ES-I3 (cell line): Measurements from ENCODE around the gene KRTAP5-5.
"Not testable (repeated sequence)": the region's sequence is repeated elsewhere in the genome, so short reads cannot be mapped to it uniquely, and the experiment has no call there.

Experiments
- H3K36me3 ChIP-seq: 2 replicates; pipeline ENCODE4 v1.6.1; 2013; ENCODE audit warnings: mild to moderate bottlenecking, low read length, control low read depth, moderate library complexity; ENCODE audit not compliant: insufficient read depth
- H3K4me1 ChIP-seq: 2 replicates; pipeline ENCODE4 v1.6.1; 2013; ENCODE audit warnings: mild to moderate bottlenecking, control low read depth, low read length; ENCODE audit not compliant: insufficient read depth
- H3K9ac ChIP-seq: 2 replicates; pipeline ENCODE4 v1.6.1; 2013; ENCODE audit warnings: low read depth, mild to moderate bottlenecking, low read length, moderate library complexity
- H3K9me3 ChIP-seq: 2 replicates; pipeline ENCODE4 v1.6.1; 2013; ENCODE audit warnings: mild to moderate bottlenecking, low read length, moderate library complexity; ENCODE audit not compliant: control insufficient read depth, insufficient read depth

KRTAP5-5 gene

DNA sequence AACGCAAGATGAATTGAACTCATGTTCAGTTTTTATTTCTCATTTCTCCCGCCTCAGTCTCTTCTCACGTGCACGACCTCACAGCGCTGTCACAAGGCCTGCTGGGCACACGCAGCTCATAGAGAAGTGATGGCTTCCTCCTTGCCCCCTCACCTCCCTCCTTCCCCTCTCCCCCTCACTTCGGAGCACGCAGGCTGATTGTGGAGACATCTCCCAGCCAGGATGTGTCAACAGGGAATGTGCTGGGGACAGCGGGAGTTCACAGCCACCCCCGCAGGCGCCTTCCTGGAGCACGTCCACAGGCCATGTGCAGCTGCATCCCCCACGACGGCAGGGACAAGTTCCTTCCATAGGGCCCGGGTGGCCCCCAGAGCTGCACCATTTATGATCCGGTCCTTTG is 38.3 kb downstream of the KRTAP5-5 start:
- Histone ChIP-seq H3K4me1 (no peaks in the 10 kb centered on the region), H3K9ac (no peak overlapping the region), H3K36me3 (no peaks in the 10 kb centered on the region), H3K9me3 (no peaks in the 10 kb centered on the region)

DNA sequence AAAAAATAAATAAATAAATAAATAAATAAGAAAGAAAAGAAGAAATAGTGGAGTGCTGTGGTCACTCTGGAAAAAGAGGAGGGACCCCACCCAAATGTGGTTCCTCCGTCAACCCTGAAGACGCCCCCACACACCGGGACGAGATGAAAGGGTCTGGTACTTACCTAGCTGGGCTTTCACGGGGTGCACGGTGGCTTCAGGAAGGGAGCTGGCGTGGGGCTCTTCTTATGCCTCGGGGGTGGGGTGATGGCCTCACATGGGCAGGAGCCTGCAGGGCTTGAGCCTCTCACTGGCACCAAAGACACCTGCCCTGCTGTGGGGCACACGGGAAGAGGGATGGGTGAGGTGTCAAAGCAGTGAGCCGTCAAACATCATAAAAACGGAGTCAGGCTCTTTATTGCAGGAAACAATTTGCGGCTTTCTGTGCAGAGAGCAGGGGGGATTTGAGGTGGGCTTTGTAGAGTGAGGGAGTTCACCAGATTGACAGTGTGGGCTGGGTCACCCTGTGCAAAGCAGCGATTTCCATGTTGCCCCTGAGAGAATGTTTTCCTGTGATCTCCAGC is 39.4 kb downstream of the KRTAP5-5 start:
- Histone ChIP-seq H3K4me1 (no peaks in the 10 kb centered on the region), H3K9me3 (no peaks in the 10 kb centered on the region), H3K9ac (no peak overlapping the region), H3K36me3 (no peaks in the 10 kb centered on the region)

DNA sequence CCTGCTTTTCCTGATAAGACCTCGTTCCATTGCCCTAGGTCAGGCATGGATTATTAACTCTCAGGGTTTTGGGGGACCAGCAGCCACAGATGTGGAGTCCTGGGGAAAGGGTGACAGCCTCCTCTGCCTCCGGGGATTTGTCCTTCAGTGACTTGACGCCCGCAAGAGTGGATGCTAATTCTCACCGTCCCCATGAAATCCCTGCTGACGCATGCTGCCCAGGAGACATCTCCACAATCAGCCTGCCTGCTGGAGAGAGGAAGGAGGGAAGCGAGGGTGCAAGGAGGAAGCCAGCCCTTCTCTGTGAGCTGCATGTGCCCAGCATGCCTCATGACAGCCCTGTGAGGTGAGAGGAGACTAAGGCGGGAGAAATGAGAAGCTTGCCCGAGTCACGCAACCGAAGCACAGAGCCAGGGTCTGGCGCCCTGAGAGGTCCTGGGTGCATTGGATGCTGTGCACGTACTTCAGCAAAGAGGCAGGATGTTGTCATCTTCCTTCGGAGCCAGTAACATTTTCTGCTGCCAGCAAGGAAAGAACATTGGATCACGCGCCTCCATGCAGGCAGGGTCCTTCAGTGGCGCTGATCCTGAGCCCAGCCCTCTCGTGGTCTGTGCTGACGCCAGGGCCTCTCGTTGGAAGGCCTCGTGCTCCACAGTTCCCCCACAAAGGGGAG is 40.1 kb downstream of the KRTAP5-5 start:
- Histone ChIP-seq H3K9me3 (no peaks in the 10 kb centered on the region), H3K9ac (no peak overlapping the region), H3K4me1 (no peaks in the 10 kb centered on the region; the same call in 1 of the 2 replicates), H3K36me3 (no peaks in the 10 kb centered on the region)

DNA sequence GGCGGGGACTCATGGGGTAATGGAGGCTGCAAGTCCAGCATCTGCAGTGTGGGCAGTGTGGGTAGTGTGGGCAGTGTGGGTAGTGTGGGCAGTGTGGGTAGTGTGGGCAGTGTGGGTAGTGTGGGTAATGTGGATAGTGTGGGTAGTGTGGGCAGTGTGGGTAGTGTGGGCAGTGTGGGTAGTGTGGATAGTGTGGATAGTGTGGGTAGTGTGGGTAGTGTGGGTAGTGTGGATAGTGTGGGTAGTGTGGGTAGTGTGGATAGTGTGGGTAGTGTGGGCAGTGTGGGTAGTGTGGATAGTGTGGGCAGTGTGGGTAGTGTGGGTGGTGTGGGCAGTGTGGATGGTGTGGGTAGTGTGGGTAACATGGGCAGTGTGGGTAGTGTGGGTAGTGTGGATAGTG is 40.9 kb downstream of the KRTAP5-5 start:
- not testable (repeated sequence) for H3K9me3 ChIP-seq, H3K4me1 ChIP-seq, H3K9ac ChIP-seq, H3K36me3 ChIP-seq

DNA sequence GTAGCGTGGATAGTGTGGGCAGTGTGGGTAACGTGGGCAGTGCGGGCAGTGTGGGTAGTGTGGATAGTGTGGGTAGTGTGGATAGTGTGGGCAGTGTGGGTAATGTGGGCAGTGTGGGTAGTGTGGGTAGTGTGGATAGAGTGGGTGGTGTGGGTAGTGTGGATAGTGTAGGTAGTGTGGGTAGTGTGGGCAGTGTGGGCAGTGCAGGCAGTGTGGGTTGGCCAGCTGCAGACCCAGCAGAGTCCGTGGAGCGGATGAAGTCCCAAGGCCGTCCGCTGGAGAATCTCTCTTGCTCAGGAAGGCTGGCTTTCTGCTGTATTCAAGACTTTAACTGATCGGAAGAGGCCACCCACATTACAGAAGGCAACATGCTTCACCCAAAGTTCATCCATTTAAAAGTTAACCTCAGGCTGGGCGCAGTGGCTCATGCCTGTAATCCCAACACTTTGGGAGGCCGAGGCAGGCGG is 41.4 kb downstream of the KRTAP5-5 start:
- H3K9ac ChIP-seq = no peak overlapping the region
- no peaks in the 10 kb centered on the region for H3K9me3 ChIP-seq
- H3K4me1 ChIP-seq = no peaks in the 10 kb centered on the region; the same call in 1 of the 2 replicates
- H3K36me3 ChIP-seq = no peaks in the 10 kb centered on the region

DNA sequence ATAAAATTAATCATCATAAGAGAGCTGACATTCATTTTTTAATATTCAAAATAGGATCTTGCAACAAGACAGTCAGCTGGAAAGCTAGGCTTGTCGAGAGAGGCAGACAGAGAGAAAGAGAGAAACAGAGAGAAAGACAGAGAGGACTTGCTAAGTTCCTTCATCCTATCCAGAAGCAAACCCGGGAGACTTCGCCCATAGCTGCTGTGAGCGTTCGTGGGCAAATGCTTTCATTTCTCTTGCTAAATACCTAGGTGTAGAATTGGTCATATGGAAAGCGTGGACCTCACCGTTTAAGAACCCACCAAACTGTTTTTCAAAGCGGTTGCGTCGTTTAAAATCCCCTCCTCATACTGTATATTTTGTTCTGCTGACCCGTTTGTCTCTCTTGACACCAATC is 42.1 kb downstream of the KRTAP5-5 start:
- Histone ChIP-seq H3K9ac (no peak overlapping the region), H3K36me3 (no peaks in the 10 kb centered on the region), H3K9me3 (no peaks in the 10 kb centered on the region), H3K4me1 (no peaks in the 10 kb centered on the region; the same call in 1 of the 2 replicates)

DNA sequence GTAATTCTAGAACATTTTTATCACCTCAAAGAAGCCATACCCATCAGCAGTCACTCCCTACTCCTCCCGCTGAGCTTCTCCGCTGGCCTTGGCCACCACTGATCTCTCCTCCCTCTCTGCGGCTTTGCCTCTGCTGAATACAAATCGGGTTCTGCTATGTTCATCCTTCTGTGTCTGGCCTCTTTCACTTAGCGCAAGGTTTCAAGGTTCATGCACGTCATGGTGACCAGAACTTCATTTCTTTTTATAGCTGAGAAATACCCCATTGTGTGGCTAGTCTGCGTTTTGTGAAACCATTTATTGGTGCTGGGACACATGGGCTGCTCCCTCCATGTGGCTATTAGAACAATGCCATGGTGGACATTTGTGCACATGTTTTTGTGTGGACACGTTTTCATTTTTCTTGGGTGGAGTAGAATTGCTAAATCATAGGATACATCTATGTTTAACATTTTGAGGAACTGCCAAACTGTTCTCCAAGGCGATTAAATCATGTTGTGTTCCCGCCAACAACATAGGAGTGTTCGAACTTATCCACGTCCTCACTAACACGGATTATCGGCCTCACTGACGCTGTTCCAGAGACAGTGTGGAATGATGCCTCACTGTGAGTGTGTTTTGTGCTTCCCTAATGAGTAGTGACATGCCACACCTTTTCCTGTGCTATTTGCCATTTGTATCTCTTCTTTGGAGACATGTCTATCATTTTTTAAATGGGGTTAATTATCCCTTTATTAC is 43.2 kb downstream of the KRTAP5-5 start:
- H3K9me3 ChIP-seq = no peaks in the 10 kb centered on the region
- H3K4me1 ChIP-seq = no peaks in the 10 kb centered on the region; the same call in 1 of the 2 replicates
- no peak overlapping the region for H3K9ac ChIP-seq
- H3K36me3 ChIP-seq = no peaks in the 10 kb centered on the region

DNA sequence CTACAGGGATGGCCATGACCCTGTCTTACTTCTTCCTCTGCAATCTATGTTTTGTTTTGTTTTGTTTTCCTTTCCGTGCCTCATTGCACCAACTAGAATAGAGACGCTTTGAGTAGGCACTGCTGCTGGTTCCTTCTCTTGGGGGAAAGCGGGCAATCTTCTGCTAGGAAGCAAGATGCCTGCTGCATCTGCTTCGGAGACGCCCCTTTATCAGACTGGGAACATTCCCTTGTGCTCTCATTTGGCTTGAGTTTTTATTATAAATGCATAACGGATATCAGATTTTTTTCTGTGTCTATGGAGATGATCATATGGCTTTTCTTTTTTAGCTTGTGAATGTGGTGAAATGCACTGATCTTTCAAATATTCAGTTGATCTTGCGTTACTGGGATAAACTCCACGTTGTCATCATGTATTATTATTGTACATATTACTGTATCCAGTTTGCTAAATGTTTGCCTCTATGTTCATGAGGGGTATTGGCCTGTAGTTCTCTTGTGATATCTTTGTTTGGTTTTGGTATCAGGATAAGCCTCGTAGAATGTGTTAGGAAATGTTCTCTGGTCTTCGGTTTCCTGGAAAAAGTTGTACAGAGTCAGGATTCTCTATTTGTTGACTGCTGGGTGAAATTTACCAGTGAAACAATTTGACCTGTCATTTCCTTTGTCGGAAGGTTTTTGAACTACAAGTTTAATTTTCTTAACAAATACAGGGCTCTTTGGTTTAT is 44.0 kb downstream of the KRTAP5-5 start:
- H3K4me1 ChIP-seq = no peaks in the 10 kb centered on the region; the same call in 1 of the 2 replicates
- H3K9me3 ChIP-seq = no peaks in the 10 kb centered on the region
- no peaks in the 10 kb centered on the region for H3K36me3 ChIP-seq
- no peak overlapping the region for H3K9ac ChIP-seq

DNA sequence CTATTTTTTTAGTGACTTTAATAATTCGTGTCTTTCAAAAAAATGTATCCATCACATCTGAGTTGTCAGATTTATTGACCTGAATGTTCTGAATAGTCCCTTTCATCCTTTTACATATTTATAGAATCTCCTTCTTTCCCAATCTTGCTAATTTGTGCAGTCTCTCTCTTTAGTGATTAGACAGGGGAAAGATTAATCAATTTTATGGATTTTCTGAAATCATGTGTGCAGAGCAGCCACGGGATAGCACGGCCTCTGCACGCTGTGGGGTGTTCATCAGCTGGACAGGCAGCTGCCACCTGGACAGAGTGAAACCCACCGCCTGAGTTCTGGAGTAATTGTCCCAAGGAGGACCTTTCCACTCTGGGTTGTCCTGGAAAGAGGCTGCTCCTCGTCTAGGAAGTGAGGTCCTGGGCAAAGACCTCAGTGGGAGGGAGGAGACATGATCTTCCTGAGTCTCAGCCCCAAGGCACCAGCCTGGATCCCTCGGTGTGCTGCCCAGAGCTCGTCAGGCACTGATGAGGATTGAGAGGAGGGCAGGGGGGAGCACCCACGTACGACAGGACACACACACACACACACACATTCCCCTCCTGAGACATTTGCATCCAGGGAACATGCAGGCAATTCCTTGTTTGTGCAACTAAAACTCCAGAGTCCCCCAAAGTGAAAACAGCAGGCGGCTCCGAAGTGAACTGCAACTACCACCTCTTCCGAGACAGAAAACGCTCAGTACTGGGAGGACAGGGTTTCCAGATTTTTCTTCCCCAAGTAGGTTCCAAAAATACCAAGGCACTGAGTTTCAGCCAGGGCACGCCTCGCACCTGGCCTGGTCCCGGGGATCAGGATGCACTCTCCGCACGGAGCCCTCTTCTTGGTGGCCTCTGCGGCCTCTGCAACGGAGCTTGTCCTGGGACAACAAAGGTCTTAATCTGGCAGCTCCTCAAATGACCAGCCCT is 44.9 kb downstream of the KRTAP5-5 start:
- Histone ChIP-seq H3K36me3 (no peaks in the 10 kb centered on the region), H3K9ac (no peak overlapping the region), H3K4me1 (no peaks in the 10 kb centered on the region; the same call in 1 of the 2 replicates), H3K9me3 (no peaks in the 10 kb centered on the region)

DNA sequence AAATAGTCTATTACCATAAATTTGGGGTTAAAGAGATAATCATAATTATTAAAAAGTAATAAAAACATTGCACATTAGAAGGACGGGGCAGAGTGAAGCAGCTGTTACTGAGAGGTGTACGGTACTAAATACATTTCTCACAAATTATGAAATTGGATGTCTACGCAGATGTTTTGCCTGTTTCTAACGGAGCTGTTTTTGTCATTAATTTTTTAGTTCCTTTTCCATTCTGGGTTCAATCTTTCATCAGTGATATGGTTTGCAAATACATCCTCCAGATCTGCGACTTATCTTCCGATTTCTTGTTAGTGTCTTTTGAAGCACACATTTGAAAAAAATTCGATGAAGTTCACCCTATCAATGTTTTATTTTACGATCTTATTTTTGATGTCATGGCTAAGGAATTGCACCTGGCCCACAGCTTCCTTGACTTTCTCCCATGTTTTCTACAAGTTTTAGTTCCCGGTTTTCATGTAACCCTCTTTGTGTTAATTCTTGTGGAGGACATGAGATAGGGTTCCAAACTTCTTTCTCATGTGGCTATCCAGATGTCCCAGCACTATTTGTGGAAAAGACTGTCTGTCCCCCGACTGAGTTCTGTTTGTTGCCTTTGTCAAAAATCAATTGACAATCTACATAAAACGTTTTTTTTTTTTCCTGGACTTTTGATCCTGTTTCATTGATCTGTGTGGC is 46.1 kb downstream of the KRTAP5-5 start:
- Histone ChIP-seq H3K4me1 (no peaks in the 10 kb centered on the region; the same call in 1 of the 2 replicates), H3K9ac (no peak overlapping the region), H3K36me3 (no peaks in the 10 kb centered on the region), H3K9me3 (no peaks in the 10 kb centered on the region)

DNA sequence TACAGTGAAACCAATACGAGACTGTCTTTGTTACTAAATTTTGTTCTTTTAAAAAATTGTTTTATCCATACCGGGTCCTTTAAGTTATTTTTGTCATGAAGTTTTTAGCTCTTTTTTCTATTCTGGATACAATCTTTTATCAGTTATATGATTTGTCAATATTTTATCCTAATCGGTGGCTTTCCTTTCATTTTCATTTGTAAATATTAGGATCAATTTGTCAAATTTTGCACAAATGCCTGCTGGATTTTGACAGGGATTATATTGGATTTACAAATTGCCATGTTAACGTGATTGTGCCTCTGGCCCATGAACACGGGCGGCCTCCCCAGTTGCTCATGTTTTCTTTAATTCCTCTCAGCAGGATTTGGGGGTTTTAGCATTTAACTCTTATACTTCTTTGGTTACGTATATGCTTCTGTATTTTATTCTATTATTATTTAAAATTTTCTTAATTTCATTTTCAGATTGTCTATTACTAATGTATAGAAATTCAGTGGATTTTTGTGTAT is 46.7 kb downstream of the KRTAP5-5 start:
- no peak overlapping the region for H3K9ac ChIP-seq
- no peaks in the 10 kb centered on the region for H3K36me3 ChIP-seq
- H3K9me3 ChIP-seq = no peaks in the 10 kb centered on the region
- no peaks in the 10 kb centered on the region; the same call in 1 of the 2 replicates for H3K4me1 ChIP-seq

DNA sequence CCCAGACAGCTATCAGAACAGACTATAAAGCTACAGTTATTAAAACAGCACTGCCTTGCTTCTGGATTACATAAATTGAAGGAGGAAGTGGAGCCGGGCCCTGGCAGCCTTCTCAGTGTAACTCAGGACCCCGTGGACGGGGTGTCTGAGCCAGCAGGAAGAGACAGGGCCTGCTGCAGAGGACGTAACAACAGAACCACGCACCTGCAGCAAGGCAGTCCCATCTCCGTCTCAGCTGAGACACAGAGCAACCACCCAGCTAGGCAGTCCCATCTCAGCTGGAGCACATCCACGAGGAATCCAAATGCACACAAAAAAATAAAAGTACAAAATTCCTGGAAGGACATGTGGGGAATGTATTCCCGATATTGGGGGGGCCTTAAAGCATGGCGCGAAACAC is 50.3 kb downstream of the KRTAP5-5 start:
- no peaks in the 10 kb centered on the region for H3K36me3 ChIP-seq
- no peak overlapping the region for H3K9ac ChIP-seq
- H3K9me3 ChIP-seq = no peaks in the 10 kb centered on the region
- H3K4me1 ChIP-seq = no peaks in the 10 kb centered on the region
